Stomach smooth muscle (tissue), 2 donors: ENCODE measurements around the gene ABLIM1.

Source experiments
- H3K27ac ChIP-seq: one replicate; pipeline ENCODE4 v1.7.0; 2013; ENCODE audit warnings: mild to moderate bottlenecking, low read length, inconsistent platforms
- H3K27me3 ChIP-seq, 2 donors: one replicate each; pipeline ENCODE4 v1.7.0; 2013; ENCODE audit warnings: low read length in 2 of 2; ENCODE audit not compliant: insufficient read depth in 2 of 2, control insufficient read depth in 1 of 2
- H3K36me3 ChIP-seq, 2 donors: one replicate each; pipeline ENCODE4 v1.7.0; 2013; ENCODE audit warnings: low read length in 2 of 2; ENCODE audit not compliant: control insufficient read depth in 2 of 2, insufficient read depth in 2 of 2
- H3K4me1 ChIP-seq: one replicate; pipeline ENCODE4 v1.7.0; 2013; ENCODE audit warnings: low read length; ENCODE audit not compliant: control insufficient read depth, insufficient read depth
- H3K4me3 ChIP-seq, 2 donors: one replicate each; pipeline ENCODE4 v1.7.0; 2013; ENCODE audit warnings: low read length in 2 of 2
- H3K9ac ChIP-seq, 2 donors: one replicate each; pipeline ENCODE4 v1.7.0; 2013; ENCODE audit warnings: low read length in 2 of 2, mild to moderate bottlenecking in 1 of 2
- H3K9me3 ChIP-seq, 2 donors: one replicate each; pipeline ENCODE4 v1.7.0; 2013; ENCODE audit warnings: low read length in 2 of 2; ENCODE audit not compliant: control insufficient read depth in 2 of 2
- donor health status: healthy.
- donor health status: Pancreatic carcinoma.

ABLIM1 gene

DNA sequence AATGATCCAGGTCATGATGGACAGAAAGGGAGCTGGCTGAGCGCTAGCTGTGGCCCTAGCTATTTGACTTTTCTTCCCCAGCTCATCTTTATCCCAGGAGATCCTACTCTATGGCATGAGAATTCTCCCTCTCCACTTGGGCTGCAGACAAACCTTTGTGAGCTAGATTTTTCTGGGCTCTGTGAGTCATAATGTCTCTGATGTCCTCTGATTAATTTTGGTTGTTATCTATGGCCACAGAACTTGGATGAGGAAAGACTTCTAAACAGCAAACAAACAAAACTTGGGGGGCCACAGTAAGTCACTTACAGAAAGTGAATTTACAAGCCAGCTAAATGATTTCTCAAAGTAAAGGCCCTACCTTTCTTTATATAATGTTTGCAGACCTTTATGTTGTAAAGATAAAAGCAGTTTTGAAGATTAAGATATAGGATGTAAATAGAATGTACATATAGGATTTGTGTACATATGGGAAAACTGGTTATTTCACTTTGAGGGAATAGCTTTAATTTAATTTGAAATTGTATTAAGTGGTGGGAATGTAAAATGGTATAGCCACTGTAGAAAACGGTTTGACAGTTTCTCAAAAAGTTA, 10.4 kb downstream of the ABLIM1 start:
- Histone ChIP-seq H3K27ac (no peak overlapping the region), H3K36me3 (no peaks in the 10 kb centered on the region), H3K4me1 (no peaks in the 10 kb centered on the region), H3K4me3 (no peak overlapping the region), H3K27me3 (no peaks in the 10 kb centered on the region), H3K9ac (no peak overlapping the region), H3K9me3 (no peaks in the 10 kb centered on the region)

DNA sequence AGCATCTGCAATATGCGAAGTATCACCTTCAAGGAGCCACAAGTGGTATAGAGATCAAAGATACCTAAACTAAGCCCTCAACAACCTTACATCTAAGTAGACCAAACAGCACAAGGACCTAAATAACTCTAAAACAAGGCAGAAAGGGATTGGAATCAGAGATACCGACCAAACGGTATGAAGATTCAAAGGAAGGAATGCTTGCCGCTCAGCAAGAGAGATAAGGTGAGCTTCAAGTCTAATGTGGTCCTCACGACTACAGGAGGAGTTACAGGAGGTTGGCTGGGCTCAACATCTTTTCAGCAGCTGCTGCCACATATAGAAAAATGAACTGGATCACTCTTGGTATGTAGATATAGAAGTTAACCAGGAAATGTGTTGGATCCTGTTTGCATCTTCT, 11.6 kb downstream of the ABLIM1 start:
- Histone ChIP-seq H3K9me3 (no peaks in the 10 kb centered on the region), H3K9ac (no peak overlapping the region), H3K36me3 (no peaks in the 10 kb centered on the region), H3K27me3 (no peaks in the 10 kb centered on the region), H3K4me1 (no peaks in the 10 kb centered on the region), H3K27ac (no peak overlapping the region), H3K4me3 (no peak overlapping the region)

DNA sequence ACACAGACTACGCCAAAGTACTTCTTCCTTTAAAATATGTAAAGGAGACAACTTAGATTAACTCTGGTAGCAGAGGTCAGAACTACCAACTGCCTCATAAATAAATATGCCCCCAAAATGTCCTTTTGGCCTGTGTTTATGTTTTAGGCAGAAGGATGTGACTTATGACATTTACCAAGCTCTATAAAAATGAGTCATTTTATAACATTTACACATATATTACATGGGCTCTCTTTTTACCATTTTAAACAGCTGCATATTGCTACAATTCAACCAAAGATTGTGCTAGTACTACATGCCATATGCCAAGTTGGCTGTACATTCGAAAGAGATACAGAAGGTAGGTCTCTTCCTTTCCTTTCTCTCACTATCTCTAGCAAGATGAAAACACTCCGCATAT, 12.4 kb downstream of the ABLIM1 start:
- Histone ChIP-seq H3K4me1 (no peaks in the 10 kb centered on the region), H3K9me3 (no peaks in the 10 kb centered on the region), H3K4me3 (no peak overlapping the region), H3K27ac (no peak overlapping the region), H3K27me3 (no peaks in the 10 kb centered on the region), H3K9ac (no peak overlapping the region), H3K36me3 (no peaks in the 10 kb centered on the region)

DNA sequence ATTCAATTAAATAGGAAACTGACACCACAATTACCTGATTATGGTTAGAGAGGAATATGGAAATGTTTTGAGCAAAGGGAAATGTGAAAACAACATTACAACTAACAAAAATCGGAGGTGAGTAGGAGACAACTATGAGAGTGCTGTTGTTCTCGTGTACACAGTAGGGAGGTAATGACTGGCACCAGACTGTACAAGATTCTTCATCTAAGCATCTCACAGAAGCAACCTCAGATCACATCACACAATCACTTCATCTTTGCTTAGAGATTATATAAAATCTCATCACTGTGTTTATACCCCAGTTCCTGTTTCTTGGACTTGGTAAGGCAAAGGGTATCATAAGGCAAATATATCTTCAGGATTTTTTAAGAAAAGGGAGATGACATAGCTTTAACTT, 14.9 kb downstream of the ABLIM1 start:
- H3K27me3 ChIP-seq = no peaks in the 10 kb centered on the region
- H3K4me1 ChIP-seq = no peaks in the 10 kb centered on the region
- no peak overlapping the region for H3K9ac ChIP-seq
- no peaks in the 10 kb centered on the region for H3K36me3 ChIP-seq
- H3K27ac ChIP-seq = no peak overlapping the region
- no peaks in the 10 kb centered on the region for H3K9me3 ChIP-seq
- H3K4me3 ChIP-seq = no peak overlapping the region

DNA sequence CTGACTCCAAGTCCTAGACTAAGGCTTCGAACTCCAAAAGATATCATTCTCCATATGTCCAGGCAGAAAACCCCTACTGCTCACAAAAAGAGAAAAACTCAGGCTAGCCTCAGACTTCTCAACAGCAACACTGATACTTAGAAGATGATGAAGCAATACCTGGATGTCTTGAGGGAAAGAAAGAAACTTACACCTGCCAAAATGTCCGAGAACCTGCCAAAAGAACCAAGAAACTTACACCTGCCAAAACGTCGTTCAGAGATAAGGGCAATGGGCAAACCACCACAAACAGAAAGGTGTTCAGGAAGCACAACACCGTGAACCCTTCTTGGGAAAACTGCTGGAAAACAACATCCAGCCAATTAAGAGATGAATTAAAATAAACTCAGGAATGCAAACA, 15.3 kb downstream of the ABLIM1 start:
- Histone ChIP-seq H3K27ac (no peak overlapping the region), H3K36me3 (no peaks in the 10 kb centered on the region), H3K9ac (no peak overlapping the region), H3K27me3 (no peaks in the 10 kb centered on the region), H3K9me3 (no peaks in the 10 kb centered on the region), H3K4me3 (no peak overlapping the region), H3K4me1 (no peaks in the 10 kb centered on the region)

DNA sequence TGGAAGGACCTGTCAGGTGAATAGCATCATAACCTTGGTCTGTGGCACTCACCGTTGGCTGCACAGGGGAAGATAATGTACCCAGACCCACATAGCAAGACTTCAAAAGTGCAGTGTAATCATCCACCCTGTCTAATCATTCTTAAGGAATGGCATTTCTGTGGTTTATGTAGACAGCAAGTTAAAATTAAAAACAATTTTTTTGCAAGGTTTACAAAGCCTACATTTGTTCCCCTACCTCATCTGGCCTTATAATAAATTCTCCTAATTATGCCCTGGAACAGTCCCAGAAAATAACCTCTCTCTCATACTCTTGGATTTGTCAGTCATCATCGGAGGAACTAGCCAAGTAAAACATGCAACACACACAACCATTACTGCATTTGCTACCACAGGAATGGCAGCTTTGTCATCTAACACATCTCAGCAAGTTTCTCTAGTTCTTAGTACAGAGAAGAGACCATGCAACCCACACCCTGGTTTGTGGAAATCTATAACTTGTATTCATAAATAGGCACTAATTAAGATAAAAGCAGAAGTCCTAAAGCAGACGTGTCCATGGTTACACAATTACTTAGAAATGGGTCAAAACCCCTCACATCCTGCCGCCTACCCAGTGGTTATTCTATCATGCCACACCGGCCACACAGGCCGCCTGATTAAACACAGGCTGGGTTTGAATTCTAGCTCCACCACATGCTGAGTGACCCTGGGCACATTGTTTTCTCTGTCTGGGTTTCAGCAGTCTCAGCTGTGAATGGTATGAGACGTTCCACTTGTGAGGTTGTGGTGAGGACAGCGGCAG, 19.1 kb downstream of the ABLIM1 start:
- H3K4me3 ChIP-seq = no peak overlapping the region
- no peak overlapping the region for H3K27ac ChIP-seq
- H3K36me3 ChIP-seq = no peaks in the 10 kb centered on the region
- H3K9me3 ChIP-seq = no peaks in the 10 kb centered on the region
- H3K27me3 ChIP-seq = no peaks in the 10 kb centered on the region
- no peak overlapping the region for H3K9ac ChIP-seq
- peaks cover 2% of the 10 kb centered on the region for H3K4me1 ChIP-seq

DNA sequence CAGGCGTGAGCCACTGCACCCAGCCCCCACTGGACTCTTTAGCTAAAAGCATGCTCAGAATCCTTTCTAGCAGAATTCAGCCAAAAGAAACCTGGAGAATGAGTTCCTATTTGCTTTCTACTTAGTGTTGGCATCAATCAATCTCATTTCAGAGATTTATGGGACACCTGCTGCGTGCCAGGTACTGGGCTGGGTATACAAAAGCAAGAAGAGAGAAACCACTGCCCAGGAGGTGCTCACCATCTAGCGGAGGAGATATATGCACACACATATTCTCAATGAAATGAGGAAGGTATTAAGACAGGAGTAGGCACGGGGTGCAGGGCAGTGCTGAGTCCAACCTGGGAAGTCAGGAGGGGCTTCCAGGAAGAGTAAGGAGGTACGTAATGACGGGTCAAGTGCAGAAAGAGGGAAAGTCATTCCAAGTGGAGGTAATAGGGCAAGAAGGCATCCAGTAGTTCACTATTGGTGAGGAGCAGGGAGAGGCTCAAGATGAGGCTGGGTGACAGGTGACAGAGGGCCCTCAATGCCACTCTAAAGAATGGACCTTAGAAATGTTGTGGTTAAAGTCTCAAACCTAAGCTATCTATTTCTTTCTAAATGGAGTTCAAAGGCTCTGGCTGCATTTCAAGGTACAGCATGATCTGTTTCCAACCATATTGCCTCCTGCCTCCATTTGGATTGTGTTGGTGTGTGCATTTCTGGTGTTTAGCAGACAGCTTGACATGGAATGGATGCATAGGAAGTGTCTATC, 22.1 kb downstream of the ABLIM1 start:
- H3K27me3 ChIP-seq = peaks cover 0 to 6% of the 10 kb centered on the region in 2 donors
- no peak overlapping the region for H3K4me3 ChIP-seq
- peaks cover 26% of the 10 kb centered on the region for H3K4me1 ChIP-seq
- no peaks in the 10 kb centered on the region for H3K9me3 ChIP-seq
- no peak overlapping the region for H3K9ac ChIP-seq
- H3K36me3 ChIP-seq = no peaks in the 10 kb centered on the region
- no peak overlapping the region for H3K27ac ChIP-seq

DNA sequence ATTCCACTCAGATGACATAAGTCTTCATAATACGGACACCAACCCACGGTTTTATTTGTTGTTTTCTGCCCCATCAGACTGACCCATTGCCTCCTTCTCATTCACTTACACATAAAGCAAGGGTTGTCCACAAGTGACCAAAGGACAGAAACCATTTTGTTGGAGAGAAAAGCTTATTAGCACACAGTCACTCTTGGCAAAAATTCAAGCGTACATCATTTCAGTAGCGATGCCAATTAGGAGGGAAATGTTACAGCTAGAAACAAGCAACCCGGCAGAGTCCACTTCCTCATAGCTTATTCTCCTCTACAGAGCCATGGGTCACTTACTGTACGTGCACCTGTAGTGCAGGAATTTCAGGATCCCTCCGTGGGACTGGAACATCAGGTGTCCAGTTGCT, 23.0 kb downstream of the ABLIM1 start:
- Histone ChIP-seq H3K9ac (no peak overlapping the region), H3K4me3 (peak overlapping the region in 1 of 2 donors; percentile 15), H3K9me3 (no peaks in the 10 kb centered on the region), H3K27ac (no peak overlapping the region), H3K27me3 (peaks cover 0 to 8% of the 10 kb centered on the region in 2 donors), H3K36me3 (no peaks in the 10 kb centered on the region), H3K4me1 (peaks cover 26% of the 10 kb centered on the region)

DNA sequence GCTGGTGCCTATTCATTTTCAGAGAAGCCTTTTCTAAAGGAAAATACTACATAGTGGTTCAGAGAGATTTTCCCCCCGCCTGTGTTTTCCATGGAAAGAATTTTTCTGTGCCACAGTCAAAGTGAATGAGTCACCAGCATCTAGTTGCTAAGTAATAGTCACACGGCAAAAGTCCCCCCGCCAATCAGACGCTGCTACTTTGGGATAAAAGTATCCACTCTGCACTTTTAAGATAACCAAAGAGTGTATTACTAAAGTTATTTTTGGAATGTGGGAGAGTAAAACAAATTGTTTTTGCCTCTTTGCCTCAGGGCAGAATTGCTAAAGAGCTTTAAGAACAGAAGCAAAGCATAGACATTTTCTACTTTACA, 23.5 kb downstream of the ABLIM1 start:
- Histone ChIP-seq H3K9me3 (no peaks in the 10 kb centered on the region), H3K4me3 (no peak overlapping the region), H3K27ac (no peak overlapping the region), H3K36me3 (no peaks in the 10 kb centered on the region), H3K9ac (no peak overlapping the region), H3K27me3 (peaks cover 0 to 8% of the 10 kb centered on the region in 2 donors), H3K4me1 (peaks cover 26% of the 10 kb centered on the region)

DNA sequence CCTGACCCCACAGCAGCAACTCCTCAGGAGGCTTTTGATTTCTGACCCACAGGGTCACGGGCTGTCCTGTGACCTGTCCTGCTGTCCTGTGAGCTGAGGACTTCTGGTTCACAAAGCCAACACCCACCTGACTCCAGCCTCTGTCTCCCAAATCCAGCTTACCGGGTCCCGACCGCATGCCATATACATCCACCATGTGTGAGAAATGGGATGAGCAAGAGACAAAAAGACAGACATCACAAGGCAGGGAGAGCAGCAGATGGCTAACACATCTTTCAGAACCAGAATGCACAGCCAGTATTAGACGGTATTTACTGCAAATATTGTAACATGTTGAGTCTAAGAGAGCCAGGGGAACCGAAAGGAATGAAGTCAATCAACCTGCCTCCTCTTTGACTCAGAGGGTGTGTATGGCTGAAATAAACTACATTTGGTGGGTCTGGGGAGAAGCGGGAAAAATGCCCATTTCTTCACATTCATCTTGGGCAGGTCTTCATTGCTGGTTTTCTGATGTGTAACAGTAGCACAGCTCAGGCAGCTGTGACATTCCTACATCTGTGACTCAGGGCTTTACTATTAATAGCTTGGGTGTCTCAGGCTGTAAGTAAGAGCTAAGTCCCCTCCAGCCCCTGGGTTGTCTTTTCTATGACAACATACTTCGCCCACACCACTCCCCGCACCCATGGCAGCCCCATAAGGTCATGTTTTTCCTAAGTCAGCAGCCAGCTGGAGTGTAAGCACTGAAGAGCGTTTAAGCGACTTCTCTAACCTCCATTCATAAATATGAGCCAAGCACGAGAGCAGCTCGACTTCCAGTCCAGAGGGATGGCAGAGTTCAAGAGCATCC, 25.0 kb downstream of the ABLIM1 start:
- H3K27me3 ChIP-seq = peaks cover 0 to 8% of the 10 kb centered on the region in 2 donors
- H3K4me3 ChIP-seq = peak overlapping the region; percentile 2 to 90
- H3K9ac ChIP-seq = peak overlapping the region in 1 of 2 donors; percentile 29
- H3K27ac ChIP-seq = peak overlapping the region; percentile 60
- peaks cover 26% of the 10 kb centered on the region for H3K4me1 ChIP-seq
- no peaks in the 10 kb centered on the region for H3K36me3 ChIP-seq
- no peaks in the 10 kb centered on the region for H3K9me3 ChIP-seq
